ENCODE measurements around the gene PFN1. TPM values are rescaled to one million over a fixed set of nuclear protein-coding genes. Genes with fewer than 3 reads are reported as not detected.
"Not testable (repeated sequence)": the region's sequence is repeated elsewhere in the genome, so short reads cannot be mapped to it uniquely, and the experiment has no call there.

Gene PFN1
- total RNA-seq, 1 donor from 2014 or later = 455 TPM

DNA sequence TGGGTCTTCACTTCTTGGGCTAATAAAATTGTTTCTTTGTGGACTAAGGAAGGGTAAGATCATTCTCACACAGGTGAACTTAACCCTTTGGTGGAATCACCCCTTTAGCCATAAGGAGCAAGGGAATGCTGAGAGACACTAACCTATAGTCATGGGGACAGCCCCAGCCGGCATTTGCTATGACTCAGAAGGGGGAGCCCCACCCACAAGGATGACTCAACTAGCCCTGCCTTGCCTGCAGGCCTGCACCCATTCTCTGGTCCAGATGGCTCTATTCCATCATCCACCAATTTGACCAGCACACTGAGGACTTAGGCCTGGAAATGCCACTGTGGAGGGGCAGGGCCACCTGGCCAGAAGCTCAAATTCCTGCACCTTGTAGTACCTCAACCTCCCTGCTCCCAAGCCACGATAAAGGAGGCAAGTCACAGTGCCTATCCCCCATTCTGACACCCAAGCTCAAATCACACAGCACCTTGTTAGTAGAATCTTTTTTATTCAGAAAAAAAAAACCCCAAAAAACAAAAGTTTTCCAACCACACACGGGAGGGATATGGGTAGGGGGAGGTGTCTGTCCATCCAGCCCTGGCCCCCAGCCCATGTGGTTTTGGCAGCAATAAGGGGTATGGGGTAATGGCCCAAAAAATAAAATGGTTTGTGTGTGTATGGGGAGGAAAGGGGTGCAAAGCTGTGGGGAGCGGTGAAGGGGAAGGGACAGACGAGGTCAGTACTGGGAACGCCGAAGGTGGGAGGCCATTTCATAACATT lies 3.0 kb downstream of the PFN1 start:
- ATAC-seq = peak; percentile 62

DNA sequence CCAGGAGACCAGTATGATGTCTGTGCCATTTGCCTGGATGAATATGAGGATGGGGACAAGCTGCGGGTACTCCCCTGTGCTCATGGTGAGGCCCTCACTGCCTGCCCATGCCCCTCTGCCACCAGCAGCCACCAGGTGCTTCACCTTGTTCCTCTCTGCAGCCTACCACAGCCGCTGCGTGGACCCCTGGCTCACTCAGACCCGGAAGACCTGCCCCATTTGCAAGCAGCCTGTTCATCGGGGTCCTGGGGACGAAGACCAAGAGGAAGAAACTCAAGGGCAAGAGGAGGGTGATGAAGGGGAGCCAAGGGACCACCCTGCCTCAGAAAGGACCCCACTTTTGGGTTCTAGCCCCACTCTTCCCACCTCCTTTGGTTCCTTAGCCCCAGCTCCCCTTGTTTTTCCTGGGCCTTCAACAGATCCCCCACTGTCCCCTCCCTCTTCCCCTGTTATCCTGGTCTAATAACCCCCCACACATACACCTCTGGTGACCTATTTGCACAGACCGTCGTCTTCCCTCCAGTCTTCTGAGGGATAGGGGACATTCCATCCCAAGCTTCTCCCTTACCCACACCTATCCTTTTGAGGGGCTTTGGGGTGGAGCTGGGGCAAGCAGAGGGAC lies 3.7 kb downstream of the PFN1 start:
- no peak for ATAC-seq

DNA sequence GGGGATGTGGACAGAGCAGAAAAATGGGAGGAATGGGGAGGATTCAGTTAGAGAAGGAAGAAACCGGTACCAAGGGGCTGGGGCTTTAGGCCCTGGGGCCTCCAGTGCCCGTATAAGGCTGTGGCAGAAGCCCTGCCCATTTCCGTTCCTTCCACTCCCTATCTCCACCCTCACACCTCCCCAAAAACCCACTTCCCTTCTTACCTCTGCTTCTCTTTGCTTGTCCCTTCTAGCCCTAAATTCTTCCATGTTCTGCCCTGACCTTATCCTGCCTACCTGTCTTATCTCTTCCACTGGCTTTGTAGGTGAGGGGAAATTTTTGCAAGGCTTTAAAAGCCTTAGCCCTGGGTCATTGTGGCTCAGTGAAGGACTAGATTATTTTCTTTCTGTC lies 4.2 kb downstream of the PFN1 start:
- ATAC-seq = no peak

DNA sequence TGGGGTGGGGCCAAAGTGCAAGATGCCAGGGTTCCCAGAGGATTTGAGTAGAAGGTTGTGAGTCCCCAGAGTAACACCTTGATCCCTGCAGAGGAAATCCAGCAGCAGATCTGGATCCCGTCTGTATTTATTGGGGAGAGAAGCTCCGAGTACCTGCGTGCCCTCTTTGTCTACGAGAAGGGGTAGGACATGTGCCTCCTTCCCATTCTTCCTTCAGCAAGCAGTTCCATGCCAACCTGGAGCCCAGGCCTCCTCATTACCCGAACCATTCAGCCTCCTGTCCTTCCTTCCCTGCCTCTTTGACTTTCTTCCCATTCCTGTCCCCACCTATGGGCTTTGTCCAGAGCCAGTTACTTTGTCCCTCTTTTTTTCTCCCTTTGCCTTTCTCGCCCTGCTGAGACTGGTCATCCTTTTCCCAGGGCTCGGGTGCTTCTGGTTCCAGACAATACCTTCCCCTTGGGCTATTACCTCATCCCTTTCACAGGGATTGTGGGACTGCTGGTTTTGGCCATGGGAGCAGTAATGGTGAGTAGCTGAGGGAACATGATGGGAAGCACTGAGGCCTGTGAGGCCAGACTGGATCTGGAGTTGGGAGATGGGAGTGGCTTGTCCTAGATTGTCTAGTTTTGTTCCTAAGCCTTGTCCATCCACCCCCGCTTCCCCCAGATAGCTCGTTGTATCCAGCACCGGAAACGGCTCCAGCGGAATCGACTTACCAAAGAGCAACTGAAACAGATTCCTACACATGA lies 5.4 kb downstream of the PFN1 start:
- ATAC-seq = no peak

DNA sequence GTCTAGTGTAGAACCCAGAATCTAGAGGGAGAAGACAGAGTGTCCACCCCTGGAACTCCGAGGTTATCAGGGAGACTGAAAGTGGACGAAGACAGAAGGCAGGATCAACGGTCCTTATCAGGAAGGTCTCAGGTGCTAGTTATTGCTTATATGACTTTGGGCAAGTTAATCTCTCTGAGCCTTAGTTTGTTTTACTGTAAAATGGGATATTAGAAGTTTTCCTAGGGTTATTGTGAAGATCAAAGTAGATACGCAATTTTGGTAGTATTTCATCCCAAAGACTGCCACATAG lies 7.1 kb downstream of the PFN1 start:
- no peak for ATAC-seq

DNA sequence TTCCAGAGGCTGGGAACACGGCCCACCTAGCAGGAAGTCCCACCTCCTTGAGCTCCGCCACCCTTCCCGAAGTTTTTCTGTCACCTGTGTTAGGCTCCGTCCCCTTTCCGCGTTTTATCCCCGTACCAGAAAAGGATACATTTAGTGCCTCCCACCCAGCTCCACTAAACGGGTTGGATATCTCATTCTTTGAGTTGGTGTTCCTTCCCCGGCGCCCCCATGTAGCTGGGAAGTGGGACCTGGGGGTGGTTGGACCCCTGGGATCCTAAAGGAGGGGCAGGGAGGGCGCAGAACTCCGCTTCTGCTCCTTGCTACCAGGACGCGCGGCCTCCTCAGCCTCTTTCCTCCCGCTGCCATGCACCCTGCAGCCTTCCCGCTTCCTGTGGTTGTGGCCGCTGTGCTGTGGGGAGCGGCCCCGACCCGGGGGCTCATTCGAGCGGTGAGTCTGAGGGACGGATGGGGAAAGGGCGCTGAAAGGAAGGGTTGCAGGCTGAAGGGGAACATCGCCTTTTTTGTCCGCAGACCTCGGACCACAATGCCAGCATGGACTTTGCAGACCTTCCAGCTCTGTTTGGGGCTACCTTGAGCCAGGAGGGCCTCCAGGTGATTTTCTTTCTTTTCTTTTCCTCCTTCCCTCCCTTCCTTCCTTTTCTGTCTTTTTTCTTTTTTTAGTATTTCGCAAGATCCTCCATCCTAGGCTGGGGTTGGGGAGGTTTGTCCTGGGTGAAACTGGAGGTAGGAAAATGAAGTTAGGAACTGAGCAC lies 7.6 kb downstream of the PFN1 start:
- ATAC-seq = peak; percentile 32

DNA sequence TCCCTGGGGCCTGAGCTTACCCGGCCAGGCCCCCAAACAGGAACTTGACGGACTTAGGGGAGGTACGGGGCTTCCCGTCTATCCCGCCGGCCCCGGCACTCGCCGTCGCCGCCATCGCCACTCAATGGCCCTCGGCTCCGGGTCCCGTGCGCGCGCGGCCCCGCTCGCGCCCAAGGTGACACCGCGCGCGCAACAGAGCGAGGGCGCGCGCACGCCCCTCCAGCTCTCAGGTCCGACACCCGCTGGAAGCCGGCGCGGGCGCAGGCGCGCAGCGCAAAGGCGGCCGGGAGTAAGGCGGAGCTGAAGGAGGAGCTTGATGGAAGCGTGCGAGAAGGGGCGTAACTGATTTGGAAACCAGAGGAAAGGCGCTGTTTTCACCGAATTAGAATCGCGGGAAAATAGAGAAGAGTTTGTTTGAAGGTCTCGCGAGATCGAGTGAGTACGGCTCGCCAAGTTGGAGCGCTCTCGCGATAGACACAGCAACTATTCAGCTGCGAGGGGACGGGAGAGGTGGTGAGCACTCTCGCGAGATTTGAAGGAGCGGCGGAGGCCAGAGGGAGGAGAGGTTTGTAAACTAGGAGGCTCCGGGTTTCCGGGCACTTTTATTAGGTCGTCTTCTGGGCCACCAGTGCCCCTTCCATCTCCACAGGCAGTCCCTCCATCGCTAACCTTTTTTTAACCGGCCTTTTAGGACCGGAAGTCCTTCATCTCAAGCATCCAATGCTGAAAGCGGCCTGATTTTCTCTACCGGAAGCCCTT lies 8.4 kb downstream of the PFN1 start, which contains the start of the genes RNF167 and SLC25A11:
RNF167 (plus strand) TSS at position 473 of the 759 bp plus-strand sequence. CDS start 642 bp downstream, outside the sequence.
SLC25A11 (minus strand) TSS at position 251 of the 759 bp plus-strand sequence; CDS start at position 115, 136 bp downstream.
- peak; percentile 89 for ATAC-seq

DNA sequence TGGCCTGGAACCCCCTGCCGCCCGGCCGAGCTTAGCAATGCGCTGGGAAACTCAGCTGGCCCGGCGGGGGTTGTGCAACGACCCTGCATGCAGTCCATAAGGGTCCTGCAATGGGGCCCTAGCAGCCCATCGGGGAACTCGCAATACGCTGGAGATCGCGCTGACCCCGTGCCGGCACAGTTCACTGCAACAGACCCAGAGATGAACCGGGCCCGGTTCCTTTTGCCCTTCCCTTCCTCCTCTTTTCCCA lies 8.9 kb downstream of the PFN1 start:
- no peak for ATAC-seq

DNA sequence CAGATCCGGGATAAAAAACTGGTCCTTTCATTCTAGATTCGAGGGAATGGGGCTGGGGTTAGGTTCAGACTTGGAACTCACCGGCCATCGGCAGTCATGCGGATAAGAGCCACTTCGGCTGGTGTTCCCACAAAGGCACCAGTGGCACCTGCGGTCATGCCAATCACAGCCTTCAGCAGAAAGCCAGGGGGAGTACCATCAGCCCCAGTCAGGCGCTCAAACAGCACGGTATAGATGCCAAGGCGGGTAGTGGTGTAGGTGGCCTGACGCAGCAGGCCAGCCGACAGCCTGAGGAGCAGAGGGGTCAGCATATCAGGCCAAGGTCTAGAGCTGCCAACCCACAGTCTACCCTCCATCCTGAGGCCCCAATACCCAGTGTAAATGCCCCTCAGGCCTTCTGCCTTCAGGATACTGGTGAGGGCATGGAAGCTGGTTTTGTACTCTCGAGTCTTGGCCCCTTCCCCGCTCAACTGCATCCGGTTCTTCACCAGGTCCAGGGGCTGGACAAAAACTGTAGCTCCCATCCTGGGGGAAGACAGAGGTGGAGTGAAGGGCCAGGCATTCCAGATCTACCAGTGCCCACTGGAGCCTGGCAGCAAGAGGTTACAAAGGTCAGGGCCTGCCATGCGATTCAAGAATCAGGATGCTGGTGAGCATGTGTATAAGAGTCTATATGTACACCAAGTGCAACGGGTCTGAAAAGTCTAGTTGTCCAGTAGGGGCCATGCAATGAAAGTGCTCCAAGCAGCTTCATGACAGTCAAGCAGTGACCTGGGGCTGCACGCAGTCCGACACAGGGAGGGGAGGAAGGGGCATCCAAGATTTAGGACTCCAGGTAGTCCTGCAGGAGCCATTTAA lies 9.4 kb downstream of the PFN1 start:
- no peak for ATAC-seq

DNA sequence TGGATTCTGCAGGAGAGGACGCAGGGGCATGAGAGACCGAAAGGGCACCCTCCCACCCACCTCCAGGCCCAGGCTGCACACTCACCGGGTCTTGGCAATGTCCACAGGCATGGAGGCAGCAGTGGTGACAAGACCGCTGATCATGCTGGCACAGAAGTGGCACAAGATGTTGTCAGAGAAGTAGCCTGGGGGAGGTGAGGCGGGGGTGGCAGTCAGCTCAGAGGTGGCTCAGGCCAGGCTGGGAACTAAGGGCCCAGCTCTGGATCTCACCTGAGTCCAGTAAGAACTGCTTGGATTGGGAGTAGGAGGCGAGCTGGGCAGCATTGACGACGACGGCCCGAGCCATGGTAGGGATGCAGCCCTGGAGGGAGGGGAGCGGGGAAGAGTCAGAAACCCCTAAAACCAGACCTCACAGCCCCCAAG lies 10.2 kb downstream of the PFN1 start:
- no peak for ATAC-seq

DNA sequence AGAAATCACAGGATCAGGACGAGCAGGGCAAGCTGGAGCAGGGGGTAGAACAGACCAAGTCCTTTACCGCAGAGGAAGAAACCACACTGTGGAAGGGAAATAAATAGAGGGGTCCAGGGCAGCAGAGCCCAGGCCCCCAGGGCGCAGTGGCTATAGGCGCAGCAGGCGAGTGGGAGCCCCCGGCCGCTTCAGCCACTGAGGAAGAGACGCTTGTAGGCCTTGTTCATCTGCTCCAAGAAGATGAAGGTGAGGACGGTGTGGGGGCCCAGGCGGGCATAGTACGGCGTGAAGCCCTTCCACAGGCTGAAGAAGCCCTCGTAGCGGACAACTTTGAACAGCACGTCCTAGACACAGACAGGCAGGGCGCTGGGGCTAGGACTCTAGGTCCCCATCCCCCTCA lies 10.8 kb downstream of the PFN1 start:
- ATAC-seq = no peak

DNA sequence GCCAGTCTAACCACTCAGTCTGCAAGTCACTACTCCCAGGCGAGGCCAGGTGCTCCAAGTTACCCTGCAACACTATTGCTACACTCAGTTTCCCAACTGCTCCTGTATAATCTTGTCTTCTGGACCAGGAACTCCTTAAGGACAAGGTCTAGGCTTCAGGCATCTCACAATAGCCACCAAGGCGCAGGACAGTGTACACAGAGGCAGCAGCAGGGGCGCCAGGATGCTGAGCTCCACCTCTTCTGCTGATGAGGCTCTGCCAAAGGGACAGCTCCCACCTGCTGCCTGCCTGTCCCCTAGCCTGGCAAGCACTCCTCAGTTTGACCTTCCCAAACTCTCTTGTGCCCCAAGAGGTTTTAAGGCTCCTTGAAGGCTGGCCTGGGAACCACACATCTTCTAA lies 11.9 kb downstream of the PFN1 start:
- ATAC-seq = no peak

DNA sequence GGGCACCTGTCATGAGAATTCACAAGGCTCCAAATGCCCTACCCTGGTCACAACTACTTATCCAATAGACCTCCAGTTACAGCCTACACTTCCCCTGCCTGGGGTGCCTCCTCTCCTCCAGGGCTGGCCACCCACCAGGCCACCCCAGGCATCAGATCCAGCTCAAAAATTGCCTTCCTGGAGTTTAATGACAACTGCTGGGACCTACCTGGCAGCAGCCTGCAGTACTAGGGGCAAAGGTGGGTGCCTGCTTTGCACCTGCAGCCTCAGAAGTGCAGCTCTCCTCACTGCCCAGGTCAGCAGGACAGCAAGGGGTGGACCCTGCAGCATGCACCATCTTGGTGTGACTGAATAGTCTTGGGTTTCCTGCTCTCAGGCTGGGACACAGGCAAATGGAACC lies 12.7 kb downstream of the PFN1 start:
- ATAC-seq = no peak

DNA sequence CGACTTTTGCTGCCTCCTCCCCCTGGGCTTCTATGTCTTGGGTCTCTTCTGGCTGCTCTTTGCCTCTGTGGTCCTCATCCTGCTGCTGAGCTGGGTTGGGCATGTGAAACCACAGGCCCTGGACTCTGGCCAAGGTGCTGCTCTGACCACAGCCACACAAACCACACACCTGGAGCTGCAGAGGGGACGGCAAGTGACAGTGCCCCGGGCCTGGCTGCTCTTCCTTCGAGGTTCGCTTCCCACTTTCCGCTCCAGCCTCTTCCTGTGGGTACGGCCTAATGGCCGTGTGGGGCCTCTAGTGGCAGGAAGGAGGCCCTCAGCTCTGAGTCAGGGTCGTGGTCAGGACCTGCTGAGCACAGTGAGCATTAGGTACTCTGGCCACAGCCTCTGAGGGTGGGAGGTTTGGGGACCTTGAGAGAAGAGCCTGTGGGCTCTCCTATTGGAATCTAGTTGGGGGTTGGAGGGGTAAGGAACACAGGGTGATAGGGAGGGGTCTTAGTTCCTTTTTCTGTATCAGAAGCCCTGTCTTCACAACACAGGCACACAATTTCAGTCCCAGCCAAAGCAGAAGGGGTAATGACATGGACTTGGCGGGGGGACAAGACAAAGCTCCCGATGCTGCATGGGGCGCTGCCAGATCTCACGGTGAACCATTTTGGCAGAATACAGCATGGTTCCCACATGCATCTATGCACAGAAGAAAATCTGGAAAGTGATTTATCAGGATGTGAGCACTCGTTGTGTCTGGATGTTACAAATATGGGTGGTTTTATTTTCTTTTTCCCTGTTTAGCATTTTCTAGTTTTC lies 14.0 kb downstream of the PFN1 start:
- ATAC-seq = peak; percentile 4

DNA sequence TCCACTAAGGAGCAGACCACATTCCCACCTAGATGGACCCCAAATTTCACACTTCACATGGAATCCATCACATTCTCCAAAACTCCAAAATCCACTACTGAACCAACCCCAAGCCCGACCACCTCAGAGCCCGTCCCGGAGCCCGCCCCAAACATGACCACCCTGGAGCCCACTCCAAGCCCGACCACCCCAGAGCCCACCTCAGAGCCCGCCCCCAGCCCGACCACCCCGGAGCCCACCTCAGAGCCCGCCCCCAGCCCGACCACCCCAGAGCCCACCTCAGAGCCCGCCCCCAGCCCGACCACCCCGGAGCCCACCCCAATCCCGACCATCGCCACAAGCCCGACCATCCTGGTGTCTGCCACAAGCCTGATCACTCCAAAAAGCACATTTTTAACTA lies 14.7 kb downstream of the PFN1 start:
- no peak for ATAC-seq

DNA sequence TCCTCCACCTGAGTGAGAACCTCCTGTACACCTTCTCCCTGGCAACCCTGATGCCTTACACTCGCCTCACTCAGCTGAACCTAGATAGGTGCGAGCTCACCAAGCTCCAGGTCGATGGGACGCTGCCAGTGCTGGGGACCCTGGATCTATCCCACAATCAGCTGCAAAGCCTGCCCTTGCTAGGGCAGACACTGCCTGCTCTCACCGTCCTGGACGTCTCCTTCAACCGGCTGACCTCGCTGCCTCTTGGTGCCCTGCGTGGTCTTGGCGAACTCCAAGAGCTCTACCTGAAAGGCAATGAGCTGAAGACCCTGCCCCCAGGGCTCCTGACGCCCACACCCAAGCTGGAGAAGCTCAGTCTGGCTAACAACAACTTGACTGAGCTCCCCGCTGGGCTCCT lies 15.6 kb downstream of the PFN1 start:
- no peak for ATAC-seq

DNA sequence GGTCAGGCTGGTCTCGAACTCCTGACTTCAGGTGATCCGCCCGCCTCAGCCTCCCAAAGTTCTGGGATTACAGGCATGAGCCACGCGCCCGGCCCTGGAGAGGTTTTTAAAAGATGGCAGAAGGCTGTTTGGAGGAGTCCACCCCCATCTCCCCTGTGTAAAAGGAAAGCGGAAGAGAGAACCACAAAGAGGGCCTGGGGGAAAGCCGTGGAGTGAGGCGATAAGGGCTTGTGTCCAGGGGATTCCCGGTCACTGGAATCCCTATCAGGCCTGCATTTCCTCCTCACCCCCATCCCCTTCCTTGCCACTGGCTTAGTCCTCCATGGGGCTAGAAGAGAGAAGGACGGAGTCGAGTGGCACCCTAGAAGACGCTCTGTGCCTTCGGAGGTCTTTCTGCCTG lies 16.4 kb downstream of the PFN1 start, which contains the start of gene GP1BA:
GP1BA (plus strand) TSS at position 315 of the 400 bp plus-strand sequence. CDS start 328 bp downstream, outside the sequence.
- no peak for ATAC-seq

DNA sequence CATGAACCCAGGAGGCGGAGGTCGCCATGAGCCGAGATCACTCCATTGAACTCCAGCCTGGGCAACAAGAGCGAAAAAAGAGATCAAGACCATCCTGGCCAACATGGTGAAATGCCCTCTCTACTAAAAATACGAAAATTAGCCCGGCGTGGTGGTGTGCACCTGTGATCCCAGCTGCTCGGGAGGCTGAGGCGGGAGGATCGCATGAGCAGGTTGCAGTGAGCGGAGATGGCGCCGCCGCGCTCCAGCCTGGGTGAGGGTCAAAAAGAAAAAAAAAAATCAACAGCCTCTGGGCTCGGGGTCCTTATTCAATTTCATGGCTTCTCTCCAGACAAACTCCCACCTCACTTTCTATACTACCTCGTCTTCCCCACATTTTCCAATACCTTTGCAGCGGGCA lies 19.4 kb downstream of the PFN1 start:
- ATAC-seq = no peak

DNA sequence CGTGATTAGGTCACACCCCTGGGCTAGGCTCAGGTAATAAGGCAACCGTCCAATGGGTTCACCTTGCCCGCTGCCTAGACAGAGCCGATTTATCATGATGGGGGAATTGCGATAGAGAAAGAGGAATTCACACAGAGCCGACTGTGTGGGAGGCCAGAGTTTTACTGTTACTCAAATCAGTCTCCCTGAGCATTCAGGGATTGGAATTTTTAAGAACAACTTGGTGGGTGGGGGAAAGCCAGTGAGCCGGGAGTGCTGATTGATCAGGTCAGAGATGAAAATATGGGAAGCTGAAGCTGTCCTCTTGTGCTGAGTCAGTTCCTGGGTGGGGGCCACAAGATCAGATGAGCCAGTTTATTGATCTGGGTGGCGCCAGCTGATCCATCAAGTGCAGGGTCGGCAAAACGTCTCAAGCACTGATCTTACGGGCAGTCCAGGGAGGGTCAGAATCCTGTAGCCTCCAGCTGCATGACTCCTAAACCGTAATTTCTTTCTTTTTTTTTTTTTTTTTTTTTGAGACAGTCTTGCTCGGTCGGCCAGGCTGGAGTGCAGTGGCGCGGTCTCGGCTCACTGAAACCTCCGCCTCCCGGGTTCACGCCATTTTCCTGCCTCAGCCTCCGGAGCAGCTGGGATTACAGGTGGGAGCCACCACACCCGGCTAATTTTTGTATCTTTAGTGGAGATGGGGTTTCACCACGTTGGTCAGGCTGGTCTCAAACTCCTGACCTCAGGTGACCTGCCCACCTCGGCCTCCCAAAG lies 21.6 kb downstream of the PFN1 start:
- ATAC-seq = not testable (repeated sequence)

DNA sequence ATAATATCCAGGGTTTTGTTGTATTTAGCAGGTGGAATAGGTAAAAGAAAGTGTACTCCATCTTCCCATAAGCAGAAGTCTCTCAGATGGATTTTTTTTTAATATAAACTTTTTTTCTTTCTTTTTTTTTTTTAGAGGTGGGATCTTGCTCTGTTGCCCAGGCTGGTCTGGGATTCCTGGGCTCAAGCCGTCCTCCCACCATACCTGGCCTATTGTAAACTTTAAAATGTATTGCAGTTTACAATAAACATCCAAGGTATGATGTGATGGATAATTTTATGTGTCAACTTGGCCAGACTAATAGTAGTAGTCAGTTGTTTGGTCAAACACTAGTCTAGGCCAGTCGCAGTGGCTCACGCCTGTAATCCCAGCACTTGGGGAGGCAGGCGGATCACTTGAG lies 27.0 kb downstream of the PFN1 start:
- ATAC-seq = no peak

All from esophagus mucosa (tissue), 1 donor.